Medulla oblongata (tissue), 1 donor: Measurements from ENCODE around the gene PDGFRB.

Experiments
- DNase-seq: peaks from one replicate; pipeline ENCODE4 v3.0.0-alpha.2; 2015; ENCODE audit errors: extremely low spot score

Gene PDGFRB

GRCh38 chr5:150155258-150156026 is at the start of gene PDGFRB:
Gene PDGFRB, minus strand, starts transcription at chr5:150155845. Its CDS starts 18,798 bp downstream, at chr5:150137047.
- DNase-seq: peak; percentile 90

DNA sequence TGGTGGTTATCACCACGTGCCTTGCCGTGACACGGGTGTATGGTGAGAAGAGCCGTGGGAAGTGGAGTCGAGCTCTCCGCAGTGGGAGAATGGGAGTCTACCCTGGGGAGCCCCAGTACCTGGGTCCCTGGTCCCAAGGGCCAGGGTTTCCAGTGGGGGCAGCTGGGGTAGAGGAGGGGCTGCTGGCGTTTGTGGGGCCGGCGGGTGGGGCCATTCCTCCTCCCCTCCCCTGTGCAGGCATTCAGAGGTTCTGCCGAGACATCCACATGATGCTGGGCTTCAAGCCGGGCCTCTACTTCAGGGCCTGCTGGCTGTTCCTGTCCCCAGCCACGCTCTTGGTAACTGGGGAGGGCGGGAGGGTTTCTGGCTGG is 48.9 kb upstream of the PDGFRB start:
- no peak for DNase-seq

- DNase-seq: no peak
These were observed 48.4 kb upstream of the PDGFRB start for GRCh38 chr5:150203832-150204589.

GRCh38 chr5:150202501-150202900 is 46.9 kb upstream of the PDGFRB start:
- no peak for DNase-seq

DNA sequence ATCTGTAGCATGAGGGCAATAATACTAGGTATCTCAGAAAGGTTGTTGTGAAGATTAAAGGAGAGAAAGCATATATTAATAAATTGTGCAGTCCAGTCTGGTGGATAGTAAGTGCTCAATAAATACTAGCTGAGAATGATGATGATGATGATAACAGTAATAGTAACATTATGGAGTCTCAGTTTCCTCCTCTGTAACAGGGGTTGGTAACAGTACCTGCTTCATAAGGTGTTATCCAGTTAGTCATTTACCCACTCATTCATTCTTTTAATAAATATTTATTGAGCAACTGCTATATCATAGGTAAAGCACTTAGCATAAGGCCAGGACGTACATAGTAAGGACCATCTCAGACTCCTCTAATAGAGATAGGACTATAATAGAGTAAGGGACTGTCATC is 41.8 kb upstream of the PDGFRB start:
- DNase-seq: no peak

DNA sequence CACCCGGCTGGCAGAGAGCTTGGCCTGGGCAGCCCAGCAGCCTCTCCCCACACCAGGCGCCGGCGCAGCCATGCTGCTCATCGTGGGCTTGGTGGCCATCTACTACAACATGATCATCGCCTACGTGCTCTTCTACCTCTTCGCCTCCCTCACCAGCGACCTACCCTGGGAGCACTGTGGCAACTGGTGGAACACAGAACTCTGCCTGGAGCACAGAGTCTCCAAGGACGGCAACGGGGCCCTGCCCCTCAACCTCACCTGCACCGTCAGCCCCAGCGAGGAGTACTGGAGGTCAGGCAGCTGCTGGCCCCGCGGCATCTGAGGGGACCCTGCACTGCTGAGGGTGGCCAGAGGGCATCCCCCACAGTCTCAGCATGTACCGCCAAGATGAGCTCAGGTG is 41.3 kb upstream of the PDGFRB start:
- DNase-seq: no peak

- peak; percentile 35 for DNase-seq
These were observed 40.9 kb upstream of the PDGFRB start for GRCh38 chr5:150196514-150196913.

DNA sequence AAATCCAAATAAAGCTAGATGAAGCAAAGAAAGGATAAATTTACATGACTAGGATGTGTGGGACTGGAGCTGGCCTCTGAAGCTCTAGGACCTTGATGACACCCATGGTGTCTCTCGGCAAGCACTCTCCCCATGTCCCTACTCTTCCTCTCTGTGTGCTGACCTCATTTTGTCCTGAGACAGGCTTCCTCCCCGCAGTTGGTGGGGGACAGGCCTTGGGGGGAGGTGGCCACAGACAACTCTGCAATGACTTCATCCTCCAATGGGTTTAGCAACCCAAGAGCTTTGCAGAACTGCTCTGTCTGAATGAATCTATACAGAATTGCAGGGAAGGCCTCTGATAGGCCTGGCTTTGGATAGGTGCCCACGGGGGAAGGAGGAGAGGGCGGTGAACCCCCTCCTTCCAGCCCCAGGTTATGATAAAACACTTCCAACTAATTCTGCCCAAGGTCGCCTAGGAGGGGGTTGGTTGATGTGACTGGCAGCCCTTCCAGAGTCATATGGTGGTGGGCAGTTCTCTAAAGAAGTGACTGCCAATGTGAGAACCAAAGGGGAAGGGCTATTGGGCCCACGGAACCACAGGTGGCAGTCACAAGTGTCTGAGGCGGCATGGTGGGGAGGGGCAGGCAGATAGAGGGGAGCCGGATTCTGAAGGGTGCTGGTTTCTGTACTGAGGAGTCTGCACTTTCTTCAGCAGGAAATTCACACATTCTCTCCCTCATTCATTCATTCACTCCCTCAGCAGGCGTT is 40.3 kb upstream of the PDGFRB start:
- DNase-seq: no peak

DNA sequence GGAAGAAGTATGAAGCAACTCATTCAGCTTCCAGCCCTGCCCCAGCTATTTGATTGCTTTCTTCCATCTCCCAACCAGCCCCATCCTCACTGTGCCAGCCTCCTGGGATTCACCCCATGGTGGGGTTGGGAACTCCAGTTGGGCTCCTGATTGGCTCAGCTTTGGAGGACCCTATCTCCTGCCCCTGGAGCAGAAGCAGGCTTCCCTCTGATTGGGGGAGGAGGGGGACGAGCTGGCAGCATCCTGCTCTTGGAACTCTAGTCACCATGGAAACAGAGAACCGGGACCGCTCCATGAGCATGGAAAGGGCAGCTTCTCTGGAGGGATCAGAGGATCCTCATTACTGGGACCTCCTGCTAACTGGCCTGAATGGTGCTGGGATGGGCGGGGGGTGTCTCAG is 36.8 kb upstream of the PDGFRB start:
- no peak for DNase-seq

- no peak for DNase-seq
These were observed 35.3 kb upstream of the PDGFRB start for GRCh38 chr5:150190987-150191386.

DNA sequence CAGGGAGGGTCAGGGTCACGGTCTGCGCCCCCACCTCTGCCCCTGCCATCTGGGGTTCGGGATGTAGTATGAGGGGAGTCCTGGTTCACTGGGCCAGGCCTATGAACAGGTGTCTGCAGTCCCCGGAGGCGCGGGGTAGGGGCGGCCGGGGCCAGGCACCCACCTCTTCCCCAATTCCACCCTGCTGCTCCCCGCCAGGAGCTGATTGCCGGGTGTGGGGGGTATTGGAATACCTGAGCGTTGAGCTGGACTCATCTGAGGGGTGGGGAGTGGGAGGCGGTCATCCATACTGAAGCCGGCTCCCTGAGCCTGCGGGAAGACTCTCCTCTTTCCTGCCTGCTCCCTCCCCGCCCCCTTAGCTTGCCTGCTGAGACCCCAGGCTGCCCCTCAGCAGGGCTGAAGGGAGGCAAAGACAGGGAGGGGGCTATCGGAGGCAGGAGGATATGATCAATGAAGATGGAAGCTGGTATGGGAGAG is 34.9 kb upstream of the PDGFRB start:
- DNase-seq: no peak

- DNase-seq: no peak
These were observed 34.3 kb upstream of the PDGFRB start, which contains the start of gene SLC6A7 for GRCh38 chr5:150189728-150190502. Gene SLC6A7, plus strand, starts transcription at chr5:150190062. Its CDS starts 266 bp downstream, at chr5:150190328.

DNA sequence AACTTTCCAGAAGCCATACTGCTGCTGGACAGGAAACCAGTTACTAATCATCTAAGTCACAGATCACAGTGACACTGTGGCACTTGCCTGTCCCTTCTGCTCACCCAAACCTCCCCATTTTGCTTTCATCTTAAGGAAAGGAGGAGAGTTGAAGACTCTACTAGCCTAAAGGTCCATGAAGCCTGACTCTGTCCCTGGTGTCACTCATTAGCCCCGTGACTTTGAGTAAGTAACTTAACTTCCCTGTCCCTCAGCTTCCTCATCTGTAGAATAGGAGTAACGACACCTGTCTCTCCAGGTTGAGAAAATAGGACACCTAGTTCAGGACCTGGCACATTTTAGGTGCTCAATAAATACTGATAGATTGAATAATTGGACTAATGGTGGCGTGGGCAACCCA is 33.7 kb upstream of the PDGFRB start:
- no peak for DNase-seq

DNA sequence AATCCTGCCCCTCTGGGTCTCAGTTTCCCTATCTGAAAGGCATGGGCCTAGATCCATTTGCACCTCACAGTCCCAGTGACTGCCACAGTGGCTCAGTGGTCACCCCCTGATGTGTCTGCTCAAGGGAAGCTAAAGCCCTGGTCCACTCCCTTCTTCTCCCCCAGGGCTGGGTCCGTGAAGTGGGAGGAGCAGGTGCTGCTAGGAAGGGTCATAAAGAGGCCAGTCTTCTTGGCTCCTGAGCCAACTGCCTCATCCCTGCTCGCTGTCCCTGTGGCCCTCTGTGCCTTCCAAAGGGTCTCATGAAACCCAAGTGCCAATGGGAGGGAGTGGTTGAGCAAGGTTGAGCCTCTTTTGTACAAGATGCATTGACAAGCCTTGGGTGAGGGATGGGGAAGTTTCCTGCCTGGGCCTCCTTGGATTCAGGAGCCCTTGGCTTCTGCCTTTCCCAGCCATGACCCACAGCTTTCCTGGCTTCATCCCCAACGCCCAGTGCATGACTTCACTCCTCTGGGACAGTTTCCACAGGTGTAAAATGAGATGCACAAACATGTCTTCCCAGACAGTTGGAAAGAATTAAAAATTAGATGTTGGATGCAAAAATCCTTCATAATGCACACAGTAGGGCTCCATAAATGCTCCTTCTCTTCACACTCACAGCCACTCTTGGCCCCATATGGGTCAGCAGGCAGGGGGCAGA is 32.6 kb upstream of the PDGFRB start:
- DNase-seq: no peak

DNA sequence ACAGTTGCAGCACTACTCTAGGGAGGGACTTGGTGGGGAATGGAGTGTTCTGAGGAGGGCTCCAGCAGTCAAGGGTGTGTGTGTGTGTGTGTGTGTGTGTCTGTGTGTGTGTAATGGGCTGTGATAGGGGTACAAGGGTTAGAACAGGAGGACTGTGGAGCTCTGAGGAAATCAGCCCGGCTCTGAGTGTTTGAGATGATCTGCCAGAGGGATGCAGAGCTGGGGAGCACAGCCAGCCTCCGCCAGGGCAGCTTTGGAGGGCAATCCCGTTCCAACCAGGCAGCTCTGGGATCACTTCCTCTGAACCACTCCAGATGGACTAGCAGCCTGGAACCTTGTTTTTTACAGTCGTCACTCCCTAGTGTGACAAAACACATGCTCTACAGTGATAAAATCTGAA is 31.3 kb upstream of the PDGFRB start:
- no peak for DNase-seq

DNA sequence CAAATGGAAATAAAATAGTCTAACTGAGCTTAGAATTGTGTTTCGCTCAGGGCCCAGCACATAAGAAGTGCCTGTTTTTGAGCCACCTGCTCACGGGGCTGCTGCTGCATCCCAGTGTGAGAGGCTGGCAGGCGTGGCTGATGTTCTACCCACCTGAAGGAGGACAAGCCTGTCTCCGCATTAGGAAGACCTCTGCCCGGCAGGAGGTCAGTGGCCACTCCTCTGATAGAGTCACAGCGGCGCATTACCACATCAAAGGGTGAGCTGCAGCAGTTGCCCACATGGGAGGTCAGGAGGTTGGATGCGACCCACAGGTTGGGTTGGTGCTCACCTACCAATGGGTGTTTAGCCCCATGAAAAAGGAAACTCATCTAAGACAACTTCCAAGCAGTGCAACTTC is 30.5 kb upstream of the PDGFRB start:
- DNase-seq: no peak

DNA sequence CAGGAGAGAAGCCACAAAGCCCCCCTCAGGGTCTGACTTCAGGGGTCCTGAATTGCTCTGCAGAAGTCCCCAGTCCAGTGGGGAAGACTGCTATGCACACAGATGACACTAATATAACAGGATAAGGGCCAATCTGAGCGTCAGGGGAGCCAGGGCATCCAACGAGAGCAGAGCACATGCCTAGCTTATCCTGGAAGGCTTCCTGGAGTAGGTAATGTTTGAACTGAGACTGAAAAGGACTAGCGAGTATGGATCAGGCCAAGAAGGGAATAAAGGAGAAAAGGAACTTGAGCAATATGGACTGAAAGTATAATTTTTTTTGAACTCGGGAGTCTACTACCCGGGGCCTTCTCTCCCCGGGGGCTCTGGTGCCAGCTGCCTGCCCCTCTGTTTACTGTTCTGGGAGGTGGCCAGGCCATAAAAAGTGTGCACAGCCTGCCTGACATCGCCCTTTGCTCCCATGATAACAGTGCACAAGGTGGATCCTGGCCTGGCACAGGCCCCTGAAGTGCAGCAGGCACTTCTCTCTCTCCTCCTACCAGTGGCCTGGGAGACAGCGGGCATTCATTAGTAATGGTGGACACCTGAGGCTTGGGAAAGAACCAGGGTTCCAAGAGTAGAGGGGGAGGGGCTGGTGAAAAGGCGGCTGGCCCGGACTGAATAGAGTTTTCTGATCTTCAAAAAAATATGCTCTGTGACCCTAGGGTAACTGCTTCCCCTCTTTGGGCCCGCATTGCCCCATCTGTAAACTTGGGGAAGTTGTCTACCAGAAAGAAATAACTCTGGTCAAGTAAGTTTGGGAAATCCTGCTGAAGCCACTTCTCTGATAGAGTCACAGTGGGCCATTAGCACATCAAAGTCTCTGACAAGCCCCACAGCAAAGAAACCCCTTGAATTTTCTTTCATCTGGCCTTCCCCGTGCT is 29.6 kb upstream of the PDGFRB start:
- no peak for DNase-seq

GRCh38 chr5:150184006-150184405 is 28.4 kb upstream of the PDGFRB start:
- no peak for DNase-seq

DNA sequence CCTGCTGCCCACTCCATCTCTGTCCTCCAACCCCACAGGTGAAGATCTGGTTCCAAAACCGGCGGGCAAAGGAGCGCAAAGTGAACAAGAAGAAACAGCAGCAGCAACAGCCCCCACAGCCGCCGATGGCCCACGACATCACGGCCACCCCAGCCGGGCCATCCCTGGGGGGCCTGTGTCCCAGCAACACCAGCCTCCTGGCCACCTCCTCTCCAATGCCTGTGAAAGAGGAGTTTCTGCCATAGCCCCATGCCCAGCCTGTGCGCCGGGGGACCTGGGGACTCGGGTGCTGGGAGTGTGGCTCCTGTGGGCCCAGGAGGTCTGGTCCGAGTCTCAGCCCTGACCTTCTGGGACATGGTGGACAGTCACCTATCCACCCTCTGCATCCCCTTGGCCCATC is 27.8 kb upstream of the PDGFRB start:
- DNase-seq: no peak

DNA sequence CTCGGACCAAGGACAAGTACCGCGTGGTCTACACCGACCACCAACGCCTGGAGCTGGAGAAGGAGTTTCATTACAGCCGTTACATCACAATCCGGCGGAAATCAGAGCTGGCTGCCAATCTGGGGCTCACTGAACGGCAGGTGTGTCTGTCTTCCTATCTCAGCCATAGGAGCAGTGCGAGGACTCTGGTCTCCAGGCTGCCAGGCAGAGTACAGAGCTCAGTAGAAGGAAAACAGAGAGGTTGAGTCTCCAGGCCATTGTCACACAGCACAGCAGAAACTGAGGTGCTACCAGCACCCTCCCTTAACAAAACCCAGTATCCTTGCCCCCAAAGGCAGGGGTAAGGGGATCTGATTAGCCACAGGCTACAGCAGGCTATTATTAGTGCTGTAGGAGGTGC is 27.1 kb upstream of the PDGFRB start:
- DNase-seq: no peak
